K562 (cell line): ENCODE data around the gene OSGEP. TPM values are rescaled to one million over a fixed set of nuclear protein-coding genes. Genes with fewer than 3 reads are reported as not detected.

Experiments
- EHMT2 ChIP-seq: fragments of 450-650 bp; IDR thresholded peaks from 2 replicates; pipeline ENCODE4 v1.6.1; 2018; ENCODE audit warnings: antibody characterized with exemption
- ESRRA ChIP-seq: fragments of 450-650 bp; IDR thresholded peaks from 2 replicates; pipeline ENCODE4 v1.6.1; 2014; ENCODE audit warnings: low read depth, mild to moderate bottlenecking, moderate library complexity, borderline replicate concordance
- ETV6 ChIP-seq, 3 experiments: fragments of 150-350 bp in 1 of 3; sonication (generic) in 1 of 3; formaldehyde crosslinking in 1 of 3; IDR thresholded peaks; 2 replicates each; pipeline versions ENCODE4 v1.6.1 to v1.8.0; 2014 to 2022; ENCODE audit warnings: borderline replicate concordance in 2 of 3, low read depth in 2 of 3, antibody characterized with exemption in 1 of 3, low read length in 1 of 3, mild to moderate bottlenecking in 1 of 3, missing genetic modification reagents in 1 of 3
- FOXP4 ChIP-seq: sonication (generic); formaldehyde crosslinking; IDR thresholded peaks from 2 replicates; pipeline ENCODE4 v1.8.0; 2022; ENCODE audit warnings: mild to moderate bottlenecking, missing genetic modification reagents, borderline replicate concordance
- HDAC1 ChIP-seq, 2 experiments: fragments of 450-650 bp; IDR thresholded peaks; 2 replicates each; pipeline ENCODE4 v1.6.1; 2016 to 2017; ENCODE audit warnings: inconsistent platforms in 1 of 2, mild to moderate bottlenecking in 1 of 2, moderate library complexity in 1 of 2
- MGA ChIP-seq: fragments of 450-650 bp; IDR thresholded peaks from 2 replicates; pipeline ENCODE4 v1.6.1; 2016; ENCODE audit warnings: mild to moderate bottlenecking, moderate library complexity
- NRF1 ChIP-seq, 2 experiments: fragments of 450-650 bp; IDR thresholded peaks in 1 of 2; conservative IDR thresholded peaks in 1 of 2; 2 replicates each; pipeline ENCODE4 v1.6.1; 2014; ENCODE audit warnings: mild to moderate bottlenecking in 2 of 2
- RBBP5 ChIP-seq: fragments of 200-600 bp; sonication (generic); IDR thresholded peaks from 2 replicates; pipeline ENCODE4 v1.6.1; 2012; ENCODE audit warnings: borderline replicate concordance, mild to moderate bottlenecking, low read length, control low read depth, inconsistent platforms; ENCODE audit not compliant: insufficient read depth, poor library complexity, severe bottlenecking
- RBFOX2 ChIP-seq: fragments of 200-400 bp; formaldehyde crosslinking; IDR thresholded peaks from 2 replicates; pipeline ENCODE4 v1.6.1; 2017; ENCODE audit warnings: low read depth, mild to moderate bottlenecking, low read length, moderate library complexity
- THRAP3 ChIP-seq: fragments of 450-650 bp; IDR thresholded peaks from 2 replicates; pipeline ENCODE4 v1.6.1; 2016; ENCODE audit warnings: mild to moderate bottlenecking, inconsistent platforms, borderline replicate concordance
- polyA plus RNA-seq, 8 experiments: library from polyadenylated mRNA; depleted of rRNA in 4 of 8; stranded (reverse) in 5 of 8; unstranded in 3 of 8; fragments of >200 nt; fragmentation: Nextera tagmentation in 2 of 8; fragmentation: Illumina TruSeq in 1 of 8; extraction: Ambion mirVana in 2 of 8; extraction: Trizol in 1 of 8; gene quantifications; 2 replicates each; pipeline versions ENCODE4 v1.2.1 to v1.2.3, GENCODE V29; 2011 to 2014; ENCODE audit warnings: inconsistent platforms in 1 of 8, missing spikeins in 1 of 8
- total RNA-seq, 7 experiments: library from RNA; depleted of rRNA in 6 of 7; stranded (reverse); fragments of >200 nt in 6 of 7; fragmentation: Illumina TruSeq in 2 of 7; extraction: Trizol in 2 of 7; gene quantifications; 2 replicates each; pipeline versions ENCODE4 v1.2.1 to v1.2.3, GENCODE V29; 2011 to 2021; ENCODE audit warnings: low replicate concordance in 1 of 7
- TF ChIP-seq, protein P1 (sequence below): sonication (generic); formaldehyde crosslinking; IDR thresholded peaks from 2 replicates; pipeline ENCODE4 v1.8.0; 2022; ENCODE audit warnings: missing genetic modification reagents, mild to moderate bottlenecking, borderline replicate concordance

OSGEP gene
- total and polyA plus RNA-seq, 9 of the 15 experiments (the other 6 are each of a cell fraction or from before 2014, with no cell fraction given), result 32.1 to 59.2 (median 44.1) TPM

GRCh38 chr14:20469890-20470602 is 15.4 kb upstream of the OSGEP start (continued):
- TF ChIP-seq THRAP3, result no peak
- TF ChIP-seq HDAC1 (IDR thresholded peaks at IDR 0.05), result no peak
- TF ChIP-seq MGA, result peak; percentile 7; the same call in 1 of the 2 replicates
- no peak for TF ChIP-seq RBFOX2
- peak in 1 of 2 experiments; percentile 40; a peak in 2 of 4 replicates for TF ChIP-seq ETV6 (IDR thresholded peaks at IDR 0.05; ENCODE audit: borderline replicate concordance in 1 of 2, low read depth in 2 of 2, low read length in 1 of 2)
- TF ChIP-seq ETV6 (CRISPR knock-in tag; IDR thresholded peaks at IDR 0.05; ENCODE audit: borderline replicate concordance), result no peak
- TF ChIP-seq, protein P1, sequence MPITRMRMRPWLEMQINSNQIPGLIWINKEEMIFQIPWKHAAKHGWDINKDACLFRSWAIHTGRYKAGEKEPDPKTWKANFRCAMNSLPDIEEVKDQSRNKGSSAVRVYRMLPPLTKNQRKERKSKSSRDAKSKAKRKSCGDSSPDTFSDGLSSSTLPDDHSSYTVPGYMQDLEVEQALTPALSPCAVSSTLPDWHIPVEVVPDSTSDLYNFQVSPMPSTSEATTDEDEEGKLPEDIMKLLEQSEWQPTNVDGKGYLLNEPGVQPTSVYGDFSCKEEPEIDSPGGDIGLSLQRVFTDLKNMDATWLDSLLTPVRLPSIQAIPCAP (CRISPR knock-in tag), result no peak
- TF ChIP-seq ESRRA, result no peak
- no peak for TF ChIP-seq FOXP4
- no peak for TF ChIP-seq EHMT2
- no peak for TF ChIP-seq NRF1 (conservative IDR thresholded peaks at IDR 0.05 in 1 of 2, IDR thresholded peaks at IDR 0.05 in 1 of 2)
- peak; percentile 8 for TF ChIP-seq RBBP5
